ENCODE results near the gene EHMT1. TPM values are rescaled to one million over a fixed set of nuclear protein-coding genes. Genes with fewer than 3 reads are reported as not detected.

EHMT1 gene
- total and polyA plus RNA-seq, 2 of the 13 experiments (the other 11 are each of a cell fraction or from before 2014, with no cell fraction given), result 23.0 to 27.1 TPM

GRCh38 chr9:137578518-137579258, 40.1 kb upstream of the EHMT1 start, which contains the start of gene DPH7 (continued):
- TF ChIP-seq UBTF (CRISPR knock-in tag; IDR thresholded peaks at IDR 0.05) (peak; percentile 97), FOXC1 (CRISPR knock-in tag; IDR thresholded peaks at IDR 0.05; ENCODE audit: borderline replicate concordance) (peak; percentile 38), ZNF780A (CRISPR knock-in tag; IDR thresholded peaks at IDR 0.05) (peak; percentile 76; the same call in 1 of the 2 replicates), FOSL2 (CRISPR knock-in tag; IDR thresholded peaks at IDR 0.05) (peak; percentile 28; the same call in 1 of the 2 replicates), RBM39 (IDR thresholded peaks at IDR 0.05; ENCODE audit: low read depth, low read length, poor library complexity, severe bottlenecking) (no peak), ISL2 (CRISPR knock-in tag; IDR thresholded peaks at IDR 0.05) (peak; percentile 61; the same call in 1 of the 2 replicates), POGK (CRISPR knock-in tag; conservative IDR thresholded peaks at IDR 0.05) (peak; percentile 87), ZFX (CRISPR knock-in tag; IDR thresholded peaks at IDR 0.05; ENCODE audit: low read depth) (peak; percentile 98), SALL1 (CRISPR knock-in tag; IDR thresholded peaks at IDR 0.05) (peak; percentile 75), HNF1B (CRISPR knock-in tag; IDR thresholded peaks at IDR 0.05) (0 out of 2 replicates have a peak, but pooled peaks have one; percentile 8), E2F2 (CRISPR knock-in tag; IDR thresholded peaks at IDR 0.05; ENCODE audit: borderline replicate concordance) (0 out of 2 replicates have a peak, but pooled peaks have one; percentile 36), ZNF644 (CRISPR knock-in tag; IDR thresholded peaks at IDR 0.05; ENCODE audit: low read depth) (no peak), THAP9 (CRISPR knock-in tag; IDR thresholded peaks at IDR 0.05; ENCODE audit: borderline replicate concordance) (0 out of 2 replicates have a peak, but pooled peaks have one; percentile 28), ZNF264 (CRISPR knock-in tag; IDR thresholded peaks at IDR 0.05) (no peak), CTCF (CRISPR knock-in tag; IDR thresholded peaks at IDR 0.05) (peak; percentile 95), MXI1 (IDR thresholded peaks at IDR 0.05; ENCODE audit: borderline replicate concordance, low read depth, low read length) (peak; percentile 76; the same call in 2 of the 3 replicates)

All from HepG2 (cell line).